Gastrocnemius medialis (tissue), 4 donors: Measurements from ENCODE around the gene POLA1. TPM values are rescaled to one million over a fixed set of nuclear protein-coding genes. Genes with fewer than 3 reads are reported as not detected.

Experiments used
- ATAC-seq, 2 donors: fragments of 150-250 bp; one replicate each; pipeline ENCODE4 v1.9.1; 2016
- DNase-seq, 2 donors: peaks; one replicate each; pipeline ENCODE4 v3.0.0-alpha.2; 2019
- H3K27ac ChIP-seq, 4 donors: fragments of 200-600 bp; sonication (generic); 1 replicate in 1 of 4; 2 replicates in 3 of 4; pipeline ENCODE4 v1.5.1; 2016 to 2018; ENCODE audit warnings: mild to moderate bottlenecking in 2 of 4, moderate library complexity in 1 of 4
- H3K27me3 ChIP-seq, 3 donors: fragments of 200-600 bp; sonication (generic) in 2 of 3; 1 replicate in 1 of 3; 2 replicates in 2 of 3; pipeline versions ENCODE4 v1.5.1 to v1.6.0; 2016 to 2019; ENCODE audit warnings: mild to moderate bottlenecking in 1 of 3, moderate library complexity in 1 of 3
- H3K36me3 ChIP-seq, 2 donors: fragments of 200-600 bp; sonication (generic) in 1 of 2; one replicate each; pipeline ENCODE4 v1.5.1; 2017 to 2018
- H3K4me1 ChIP-seq, 2 donors: fragments of 200-600 bp; sonication (generic) in 1 of 2; one replicate each; pipeline ENCODE4 v1.5.1; 2016 to 2017; ENCODE audit warnings: mild to moderate bottlenecking in 2 of 2
- H3K4me3 ChIP-seq, 4 donors: fragments of 200-600 bp; sonication (generic) in 3 of 4; 1 replicate in 1 of 4; 2 replicates in 3 of 4; pipeline ENCODE4 v1.5.1; 2016 to 2019; ENCODE audit warnings: mild to moderate bottlenecking in 2 of 4
- H3K9me3 ChIP-seq, 3 donors: fragments of 200-600 bp; sonication (generic) in 2 of 3; 1 replicate in 1 of 3; 2 replicates in 2 of 3; pipeline ENCODE4 v1.5.1; 2016 to 2019
- POLR2A ChIP-seq, 2 donors: fragments of 450-650 bp; IDR thresholded peaks; one replicate each; pipeline ENCODE4 v1.6.1; 2017; ENCODE audit warnings: antibody characterized with exemption in 2 of 2, mild to moderate bottlenecking in 2 of 2, moderate library complexity in 2 of 2
- in situ Hi-C, 4 donors: fragments of 200-750 bp; cut with MboI; loops; one replicate each; pipeline versions ENCODE4 v1.15.0 to v1.8.0; 2017; ENCODE audit warnings: low sequenced_read_pairs in 4 of 4
- intact Hi-C: fragments of 100-400 bp; cut with DNase I; formaldehyde crosslinking; loops from one replicate; pipeline ENCODE4 v1.15.1; 2023; ENCODE audit warnings: low total_unique reads
- total RNA-seq, 4 donors: library from RNA; depleted of rRNA; stranded (reverse); fragments of >200 nt; gene quantifications; one replicate each; pipeline versions ENCODE4 v1.1.0 to v1.2.3, GENCODE V29; 2016
- TF ChIP-seq, protein P1 (sequence below), 5 experiments: fragments of 450-650 bp in 3 of 5; fragments of 200-600 bp in 2 of 5; sonication (generic) in 2 of 5; IDR thresholded peaks in 4 of 5; conservative IDR thresholded peaks in 1 of 5; 1 replicate in 4 of 5; 2 replicates in 1 of 5; pipeline ENCODE4 v1.5.1; 2016 to 2019; ENCODE audit warnings: antibody characterized with exemption in 5 of 5, mild to moderate bottlenecking in 3 of 5, moderate library complexity in 3 of 5

The POLA1 gene, protein sequence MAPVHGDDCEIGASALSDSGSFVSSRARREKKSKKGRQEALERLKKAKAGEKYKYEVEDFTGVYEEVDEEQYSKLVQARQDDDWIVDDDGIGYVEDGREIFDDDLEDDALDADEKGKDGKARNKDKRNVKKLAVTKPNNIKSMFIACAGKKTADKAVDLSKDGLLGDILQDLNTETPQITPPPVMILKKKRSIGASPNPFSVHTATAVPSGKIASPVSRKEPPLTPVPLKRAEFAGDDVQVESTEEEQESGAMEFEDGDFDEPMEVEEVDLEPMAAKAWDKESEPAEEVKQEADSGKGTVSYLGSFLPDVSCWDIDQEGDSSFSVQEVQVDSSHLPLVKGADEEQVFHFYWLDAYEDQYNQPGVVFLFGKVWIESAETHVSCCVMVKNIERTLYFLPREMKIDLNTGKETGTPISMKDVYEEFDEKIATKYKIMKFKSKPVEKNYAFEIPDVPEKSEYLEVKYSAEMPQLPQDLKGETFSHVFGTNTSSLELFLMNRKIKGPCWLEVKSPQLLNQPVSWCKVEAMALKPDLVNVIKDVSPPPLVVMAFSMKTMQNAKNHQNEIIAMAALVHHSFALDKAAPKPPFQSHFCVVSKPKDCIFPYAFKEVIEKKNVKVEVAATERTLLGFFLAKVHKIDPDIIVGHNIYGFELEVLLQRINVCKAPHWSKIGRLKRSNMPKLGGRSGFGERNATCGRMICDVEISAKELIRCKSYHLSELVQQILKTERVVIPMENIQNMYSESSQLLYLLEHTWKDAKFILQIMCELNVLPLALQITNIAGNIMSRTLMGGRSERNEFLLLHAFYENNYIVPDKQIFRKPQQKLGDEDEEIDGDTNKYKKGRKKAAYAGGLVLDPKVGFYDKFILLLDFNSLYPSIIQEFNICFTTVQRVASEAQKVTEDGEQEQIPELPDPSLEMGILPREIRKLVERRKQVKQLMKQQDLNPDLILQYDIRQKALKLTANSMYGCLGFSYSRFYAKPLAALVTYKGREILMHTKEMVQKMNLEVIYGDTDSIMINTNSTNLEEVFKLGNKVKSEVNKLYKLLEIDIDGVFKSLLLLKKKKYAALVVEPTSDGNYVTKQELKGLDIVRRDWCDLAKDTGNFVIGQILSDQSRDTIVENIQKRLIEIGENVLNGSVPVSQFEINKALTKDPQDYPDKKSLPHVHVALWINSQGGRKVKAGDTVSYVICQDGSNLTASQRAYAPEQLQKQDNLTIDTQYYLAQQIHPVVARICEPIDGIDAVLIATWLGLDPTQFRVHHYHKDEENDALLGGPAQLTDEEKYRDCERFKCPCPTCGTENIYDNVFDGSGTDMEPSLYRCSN (N-terminal part only)
- 1 to 10 TPM; 5.2 to 9.6 (median 6.9) TPM for total RNA-seq

- no peaks in the 10 kb centered on the region for H3K9me3 ChIP-seq
- H3K4me3 ChIP-seq: peak within 1 kb of the TSS; percentile 64 to 72 (median 70)
- intact Hi-C loops: loop anchor here (10.0 kb wide), 3 partner anchors 219 to 789 kb away; partner anchors contain the start of genes APOO and CXorf58
- no peaks in the 10 kb centered on the region for H3K36me3 ChIP-seq
- in situ Hi-C loops: no loop called here
- peaks cover 7 to 19% of the 10 kb centered on the region in 2 donors for H3K4me1 ChIP-seq
- peak within 1 kb of the TSS; percentile 77 to 91 (median 88) for H3K27ac ChIP-seq
- TF ChIP-seq, protein P1, sequence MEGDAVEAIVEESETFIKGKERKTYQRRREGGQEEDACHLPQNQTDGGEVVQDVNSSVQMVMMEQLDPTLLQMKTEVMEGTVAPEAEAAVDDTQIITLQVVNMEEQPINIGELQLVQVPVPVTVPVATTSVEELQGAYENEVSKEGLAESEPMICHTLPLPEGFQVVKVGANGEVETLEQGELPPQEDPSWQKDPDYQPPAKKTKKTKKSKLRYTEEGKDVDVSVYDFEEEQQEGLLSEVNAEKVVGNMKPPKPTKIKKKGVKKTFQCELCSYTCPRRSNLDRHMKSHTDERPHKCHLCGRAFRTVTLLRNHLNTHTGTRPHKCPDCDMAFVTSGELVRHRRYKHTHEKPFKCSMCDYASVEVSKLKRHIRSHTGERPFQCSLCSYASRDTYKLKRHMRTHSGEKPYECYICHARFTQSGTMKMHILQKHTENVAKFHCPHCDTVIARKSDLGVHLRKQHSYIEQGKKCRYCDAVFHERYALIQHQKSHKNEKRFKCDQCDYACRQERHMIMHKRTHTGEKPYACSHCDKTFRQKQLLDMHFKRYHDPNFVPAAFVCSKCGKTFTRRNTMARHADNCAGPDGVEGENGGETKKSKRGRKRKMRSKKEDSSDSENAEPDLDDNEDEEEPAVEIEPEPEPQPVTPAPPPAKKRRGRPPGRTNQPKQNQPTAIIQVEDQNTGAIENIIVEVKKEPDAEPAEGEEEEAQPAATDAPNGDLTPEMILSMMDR (IDR thresholded peaks at IDR 0.05 in 4 of 5, conservative IDR thresholded peaks at IDR 0.05 in 1 of 5): peak in 1 of 5 experiments; percentile 4
- peak in 1 of 2 donors; percentile 15 for TF ChIP-seq POLR2A (IDR thresholded peaks at IDR 0.05)
- H3K27me3 ChIP-seq: no peaks in the 10 kb centered on the region
- ATAC-seq (peak; percentile 97), DNase-seq (peak; percentile 81 to 93)
These were observed at the start of gene POLA1 for GRCh38 chrX:24693453-24694202. TSS of gene POLA1 (plus strand) at chrX:24693918. CDS start at chrX:24693962, 44 bp downstream.

DNA sequence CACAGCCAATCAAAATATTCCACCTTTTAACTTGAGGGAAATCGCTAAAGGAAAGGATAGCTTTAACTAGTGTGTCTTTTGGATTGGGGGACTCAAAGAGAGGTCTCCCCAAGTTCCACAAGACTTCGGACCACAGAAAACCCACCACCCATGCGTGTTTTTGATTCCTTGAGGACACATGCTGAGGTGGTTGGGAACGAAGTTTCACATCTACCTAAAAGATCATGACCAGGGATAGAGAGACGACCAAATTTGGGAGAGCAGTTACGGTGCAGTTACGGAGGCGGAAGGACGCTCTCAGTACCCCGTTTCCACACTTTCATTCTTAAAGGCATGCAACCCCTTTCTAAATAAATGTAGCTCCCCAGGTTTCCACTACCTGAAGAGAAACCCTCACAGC, 47.7 kb upstream of the POLA1 start:
- no peak overlapping the region for H3K27ac ChIP-seq
- in situ Hi-C loops: no loop called here
- H3K4me1 ChIP-seq: peaks cover 0 to 4% of the 10 kb centered on the region in 2 donors
- no peak for TF ChIP-seq POLR2A (IDR thresholded peaks at IDR 0.05)
- TF ChIP-seq, protein P1 (IDR thresholded peaks at IDR 0.05 in 4 of 5, conservative IDR thresholded peaks at IDR 0.05 in 1 of 5): no peak
- H3K4me3 ChIP-seq: no peak overlapping the region
- DNase-seq (no peak), ATAC-seq (no peak)
- H3K36me3 ChIP-seq: no peaks in the 10 kb centered on the region
- no peaks in the 10 kb centered on the region for H3K9me3 ChIP-seq
- H3K27me3 ChIP-seq: peaks cover 0 to 8% (median 0%) of the 10 kb centered on the region in 3 donors
- intact Hi-C loops: no loop called here

- DNase-seq: no peak
- intact Hi-C loops: no loop called here
- no peak for ATAC-seq
- TF ChIP-seq, protein P1 (IDR thresholded peaks at IDR 0.05 in 4 of 5, conservative IDR thresholded peaks at IDR 0.05 in 1 of 5): no peak
- TF ChIP-seq POLR2A (IDR thresholded peaks at IDR 0.05): no peak
- no peaks in the 10 kb centered on the region for H3K9me3 ChIP-seq
- peaks cover 0 to 8% (median 0%) of the 10 kb centered on the region in 3 donors for H3K27me3 ChIP-seq
- in situ Hi-C loops: no loop called here
- peak overlapping the region in 3 of 4 donors; percentile 21 to 46 (median 33) for H3K4me3 ChIP-seq
- H3K27ac ChIP-seq: no peak overlapping the region
- peaks cover 0 to 4% of the 10 kb centered on the region in 2 donors for H3K4me1 ChIP-seq
- no peaks in the 10 kb centered on the region for H3K36me3 ChIP-seq
These were observed 47.0 kb upstream of the POLA1 start for GRCh38 chrX:24646745-24647182.
